Kidney tubule cell (primary cell): ENCODE measurements around the gene FXYD5.
A peak's percentile ranks its signal among the peaks of the same experiment; 100 is the strongest.

Experiments
- DNase-seq: peaks from one replicate; pipeline ENCODE4 v3.0.0-alpha.2; 2018; ENCODE audit warnings: low spot score

The FXYD5 gene

DNA sequence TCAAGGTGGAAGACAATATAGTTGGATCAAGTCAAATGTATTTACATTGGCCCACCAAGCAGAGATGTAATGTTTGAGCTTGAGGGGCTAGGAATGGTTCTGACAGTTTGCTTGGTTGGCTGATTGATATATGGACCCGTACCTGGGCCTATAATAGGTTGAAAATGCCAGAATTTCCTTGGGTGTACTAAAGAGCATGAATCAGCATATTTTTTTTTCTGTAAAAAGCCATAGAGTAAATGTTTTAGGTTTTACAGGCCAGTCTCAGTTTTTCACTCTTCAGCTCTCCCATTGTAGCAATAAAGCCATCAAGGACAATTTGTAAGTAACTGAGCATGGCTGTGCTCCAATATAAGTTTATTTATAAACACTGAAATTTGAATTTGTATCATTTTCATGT is 26.9 kb downstream of the FXYD5 start:
- no peak for DNase-seq

DNA sequence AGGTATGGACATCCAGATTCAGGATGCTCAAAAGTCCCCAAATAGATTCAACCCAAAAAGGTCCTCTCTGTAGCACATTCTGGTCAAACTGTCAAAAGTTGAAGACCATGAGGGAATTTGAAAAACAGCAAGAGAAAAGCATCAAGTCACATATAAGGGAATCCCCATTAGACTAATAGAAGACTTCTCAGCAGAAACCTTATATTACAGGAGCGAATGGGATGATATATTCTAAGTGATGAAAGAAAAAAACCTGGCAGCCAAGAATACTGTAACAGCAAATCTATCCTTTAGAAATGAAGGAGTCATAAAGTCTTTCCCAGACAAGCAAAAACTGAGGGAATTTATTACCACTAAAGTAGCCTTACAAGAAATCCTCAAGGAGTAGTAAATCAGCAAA is 29.7 kb downstream of the FXYD5 start:
- DNase-seq = no peak

DNA sequence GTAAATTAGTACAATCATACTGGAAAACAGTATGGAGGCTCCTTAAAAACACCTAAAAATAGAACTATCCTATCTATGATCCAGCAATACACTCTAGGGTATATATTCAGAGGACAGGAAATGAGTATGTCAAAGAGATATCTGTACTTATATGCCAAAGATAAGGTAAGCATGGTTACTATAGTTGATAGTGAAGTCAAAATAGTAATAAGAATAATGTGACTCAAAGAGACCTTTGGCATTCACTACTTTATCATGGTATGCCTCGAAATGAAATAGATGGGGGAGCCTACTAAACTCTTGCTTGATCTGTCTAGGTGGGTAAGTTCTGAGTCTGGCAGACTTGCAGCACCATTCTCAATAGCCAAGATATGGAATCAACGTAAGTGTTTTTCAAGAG is 30.3 kb downstream of the FXYD5 start:
- no peak for DNase-seq

DNA sequence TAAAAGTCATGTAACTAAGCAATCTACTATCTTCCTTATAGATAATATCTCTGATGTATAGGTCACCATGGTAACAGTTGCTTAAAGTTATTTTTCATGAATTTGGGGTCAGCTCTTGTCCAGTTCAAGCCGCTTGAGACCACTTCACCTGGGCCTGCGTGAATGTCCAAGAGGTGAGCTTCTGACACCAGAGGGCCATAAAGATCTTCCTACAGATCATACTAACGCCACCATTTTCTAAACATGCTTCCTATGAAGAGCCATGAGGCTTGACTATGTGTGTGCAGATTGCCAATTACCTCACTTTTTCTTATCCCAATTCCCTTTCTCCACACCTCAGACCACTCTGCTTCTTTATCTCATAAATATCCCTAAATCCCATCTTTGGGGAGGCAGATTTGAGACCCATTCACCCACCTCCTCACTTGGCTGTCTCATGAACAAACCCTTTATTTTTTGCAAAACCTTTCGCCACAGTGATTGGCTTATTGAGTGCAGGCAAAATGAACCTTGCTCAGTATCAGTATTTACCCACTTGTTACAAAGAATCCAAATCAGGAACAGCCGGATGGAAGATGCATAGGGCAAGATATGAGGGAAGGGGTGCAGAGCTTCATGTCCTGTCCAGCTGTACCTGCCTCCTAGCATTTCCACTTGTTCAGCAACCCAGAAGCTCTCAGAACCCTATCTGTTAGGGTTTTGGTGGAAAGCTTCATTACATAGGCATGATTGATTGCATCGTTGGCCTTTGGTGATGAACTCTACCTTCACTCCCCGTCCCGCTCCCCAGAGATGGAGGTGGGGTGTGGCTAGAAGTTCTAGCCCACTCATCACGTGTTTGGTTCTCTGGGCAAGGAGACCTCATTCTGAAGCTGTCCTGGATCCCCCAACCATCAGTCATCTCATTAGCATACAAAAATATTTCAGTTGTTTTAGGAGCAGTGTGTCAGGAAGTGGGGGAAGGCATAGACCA is 39.8 kb downstream of the FXYD5 start:
- no peak for DNase-seq

DNA sequence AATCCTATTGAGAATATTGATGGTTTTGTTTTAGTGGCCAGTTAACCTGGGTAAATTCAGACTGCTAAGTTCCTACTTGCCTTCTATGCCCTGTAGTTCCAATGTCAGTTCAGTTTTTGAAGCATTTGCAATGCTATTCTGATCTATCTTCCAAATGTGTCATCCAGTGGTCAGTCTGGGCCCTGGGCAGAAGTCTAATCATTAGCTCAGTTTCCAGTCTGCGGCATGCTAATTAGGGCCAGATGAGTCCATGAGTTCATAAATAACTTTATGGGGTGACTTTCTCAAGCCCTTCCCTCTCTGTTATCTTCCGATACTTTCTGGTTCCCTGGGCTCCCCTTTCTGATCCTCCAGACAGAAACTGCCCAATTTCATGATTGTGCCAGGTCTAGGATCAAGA is 41.3 kb downstream of the FXYD5 start:
- peak; percentile 87 for DNase-seq

DNA sequence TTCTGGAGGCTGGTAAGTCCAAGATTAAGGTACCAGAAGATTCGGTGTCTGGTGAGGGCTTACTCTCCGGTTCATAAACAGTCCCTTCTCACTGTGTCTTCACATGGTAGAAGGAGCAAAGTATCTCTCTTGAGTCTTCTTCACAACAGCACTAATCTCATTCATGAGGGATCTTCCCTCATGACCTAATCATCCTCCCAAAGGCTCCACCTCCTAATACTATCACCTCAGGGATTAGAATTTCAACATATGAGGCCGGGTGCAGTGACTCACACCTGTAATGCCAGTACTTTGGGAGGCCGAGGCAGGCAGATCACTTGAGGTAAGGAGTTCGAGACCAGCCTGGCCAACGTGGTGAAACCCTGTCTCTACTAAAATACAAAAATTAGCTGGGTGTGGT is 42.3 kb downstream of the FXYD5 start:
- peak; percentile 80 for DNase-seq

DNA sequence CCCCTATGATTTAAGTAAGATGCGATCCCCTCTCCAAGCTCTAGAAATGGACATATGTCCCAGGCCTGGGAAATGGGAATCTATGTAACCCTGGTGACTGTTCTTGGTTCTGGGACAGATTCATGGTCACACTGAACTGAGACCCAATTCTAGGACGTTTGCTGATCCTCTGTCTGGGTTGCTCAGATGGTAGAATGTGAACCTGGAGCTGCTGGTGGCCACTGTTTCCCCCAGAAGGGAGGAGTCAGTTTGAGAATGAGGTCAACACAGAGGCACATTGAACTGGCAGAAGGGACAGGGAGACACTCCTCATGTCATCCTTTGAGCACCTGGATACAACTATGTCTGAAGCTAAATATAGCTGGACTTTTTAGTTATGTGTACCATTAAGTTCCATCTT is 44.9 kb downstream of the FXYD5 start:
- DNase-seq = no peak

DNA sequence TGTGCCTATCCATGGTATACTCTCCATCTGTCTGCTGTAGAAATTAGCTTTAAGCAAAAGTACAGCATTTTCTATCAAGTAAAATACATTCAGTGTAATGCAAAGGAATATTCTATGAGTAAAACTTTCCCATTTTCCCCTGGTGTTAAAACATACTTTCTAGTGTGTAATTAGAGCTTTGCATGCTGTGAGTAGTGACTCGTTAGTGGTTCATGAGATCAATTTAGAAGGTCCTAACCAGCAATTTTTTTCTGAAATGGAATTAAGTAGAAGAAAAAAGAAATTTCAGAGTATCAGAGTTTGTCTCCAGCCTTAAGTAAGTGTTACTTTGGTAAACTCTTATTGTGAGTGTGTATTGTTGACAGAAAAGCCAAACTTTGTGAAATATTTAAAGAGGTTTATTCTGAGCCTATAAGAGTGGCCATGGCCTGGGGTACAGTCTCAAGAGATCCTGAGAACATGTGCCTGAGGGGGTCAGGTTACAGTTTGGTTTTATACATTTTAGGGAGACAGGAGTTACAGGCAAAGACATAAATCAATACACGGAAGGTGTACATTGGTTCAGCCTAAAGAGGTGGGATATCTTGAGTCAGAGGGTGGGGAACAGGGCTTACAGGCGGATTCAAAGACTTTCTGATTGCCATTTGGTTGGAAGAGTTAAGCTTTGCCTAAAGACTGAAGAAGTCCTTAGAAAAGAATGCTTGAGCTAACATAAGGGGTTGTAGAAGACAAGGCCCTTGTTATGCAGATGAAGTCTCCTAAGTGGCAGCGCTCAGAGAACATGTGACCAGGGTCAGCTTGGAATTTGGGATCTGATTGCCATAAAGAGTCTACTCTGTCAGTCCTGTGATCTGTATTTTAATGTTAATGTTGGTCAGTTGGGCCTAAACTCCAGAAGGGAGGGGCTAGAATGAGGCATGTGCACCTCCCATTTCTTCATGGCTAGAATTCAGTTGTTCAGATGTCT is 48.5 kb downstream of the FXYD5 start:
- no peak for DNase-seq

DNA sequence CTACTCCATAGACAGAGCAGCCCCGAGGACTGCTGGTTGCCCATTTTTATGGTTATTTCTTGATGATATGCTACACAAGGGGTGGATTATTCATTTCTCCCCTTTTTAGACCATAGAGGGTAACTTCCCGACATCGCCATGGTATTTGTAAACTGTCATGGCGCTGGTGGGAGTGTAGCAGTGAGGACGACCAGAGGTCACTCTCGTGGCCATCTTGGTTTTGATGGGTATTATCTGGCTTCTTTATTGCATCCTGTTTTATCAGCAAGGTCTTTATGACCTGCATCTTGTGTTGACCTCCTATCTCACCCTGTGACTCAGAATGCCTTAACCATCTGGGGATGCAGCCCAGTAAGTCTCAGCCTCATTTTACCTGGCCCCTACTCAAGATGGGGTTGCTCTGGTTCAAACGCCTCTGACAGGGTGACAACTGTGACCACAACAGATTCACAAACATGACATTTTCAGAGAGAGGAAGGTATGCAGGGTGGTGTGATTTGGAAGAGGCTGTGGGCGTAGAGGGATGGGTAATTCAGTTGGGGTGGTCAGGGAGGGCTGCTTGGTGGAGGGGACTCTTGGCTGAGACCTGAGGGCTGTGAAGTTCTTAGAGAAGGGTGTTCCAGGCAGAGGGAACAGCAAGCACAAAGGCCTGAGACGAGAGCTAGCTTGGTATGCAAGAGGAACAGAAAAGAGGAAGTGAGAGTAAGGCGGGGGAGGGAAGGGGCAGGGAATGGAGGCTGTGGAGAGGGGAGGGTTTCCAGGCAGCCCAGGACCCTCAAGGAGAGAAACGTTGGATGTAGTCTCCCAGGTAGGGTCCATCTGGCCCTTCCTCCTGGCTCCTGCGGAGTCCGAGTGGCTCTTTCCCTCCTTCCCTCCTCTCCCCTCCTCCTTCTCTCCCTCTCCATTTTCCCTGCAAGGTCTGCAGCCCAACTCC is 50.5 kb downstream of the FXYD5 start:
- DNase-seq = no peak

DNA sequence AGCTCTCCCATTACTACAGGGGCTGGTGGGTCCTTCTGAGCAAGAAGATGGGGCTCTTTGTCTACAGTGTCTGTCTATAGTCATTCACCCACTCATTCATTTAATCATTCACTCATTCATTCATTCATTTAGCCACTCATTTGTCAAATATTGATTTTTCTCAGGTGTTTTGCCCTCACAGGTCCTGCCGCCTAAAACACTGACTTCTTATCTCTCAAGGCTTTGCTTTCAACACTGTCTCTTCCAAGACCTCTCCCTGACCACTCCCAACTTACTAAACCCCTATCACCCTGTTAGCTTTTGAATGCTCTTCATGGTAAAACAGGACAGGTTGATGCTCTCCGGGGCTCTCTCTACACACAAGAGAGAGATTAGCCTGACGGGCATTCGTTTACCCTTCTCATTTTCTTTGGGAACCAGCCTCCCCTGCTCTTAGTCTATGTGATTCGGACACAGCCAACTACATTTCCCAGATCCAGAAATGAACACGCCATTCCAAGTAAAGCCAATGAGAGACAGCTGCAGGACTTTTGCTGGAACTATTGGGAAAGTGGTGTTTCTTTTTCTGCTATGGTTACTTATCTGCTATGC is 51.3 kb downstream of the FXYD5 start:
- no peak for DNase-seq

DNA sequence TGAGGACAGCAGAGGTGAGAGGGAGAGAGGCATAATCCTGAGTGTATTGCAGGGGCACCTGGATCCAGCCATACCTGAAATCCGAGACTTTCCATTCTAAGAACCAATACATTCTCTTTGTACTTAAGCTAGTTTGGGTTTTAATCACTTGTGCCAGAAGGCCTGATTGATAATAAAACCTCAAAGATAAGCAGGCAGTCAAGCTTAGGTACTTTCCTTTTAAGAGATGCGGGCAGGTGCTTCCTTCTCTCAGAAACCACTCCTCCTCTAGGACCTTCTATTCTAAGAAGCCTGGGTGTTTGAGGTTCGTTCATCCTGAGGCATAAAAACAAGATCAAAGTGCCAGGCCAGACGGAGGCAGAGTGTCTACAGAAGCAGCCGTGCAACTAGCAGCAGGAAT is 51.8 kb downstream of the FXYD5 start:
- no peak for DNase-seq

DNA sequence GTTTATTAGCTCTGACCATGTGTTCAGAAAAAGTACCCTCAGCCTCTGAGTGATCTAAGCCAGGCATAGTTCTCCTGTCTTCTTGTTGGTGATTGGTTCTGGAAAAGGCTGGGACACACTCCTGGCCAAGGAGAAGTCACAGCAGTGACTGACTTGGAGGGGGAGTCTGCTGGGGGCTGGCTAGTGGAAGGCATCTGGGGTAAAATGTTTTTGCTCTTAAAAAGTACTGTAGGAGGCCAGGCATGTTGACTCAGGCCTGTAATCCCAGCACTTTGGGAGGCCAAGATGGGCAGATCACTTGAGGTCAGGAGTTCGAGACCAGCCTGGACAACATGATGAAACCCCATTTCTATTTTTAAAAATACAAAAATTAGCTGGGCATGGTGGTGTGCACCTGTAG is 52.3 kb downstream of the FXYD5 start:
- DNase-seq = no peak

DNA sequence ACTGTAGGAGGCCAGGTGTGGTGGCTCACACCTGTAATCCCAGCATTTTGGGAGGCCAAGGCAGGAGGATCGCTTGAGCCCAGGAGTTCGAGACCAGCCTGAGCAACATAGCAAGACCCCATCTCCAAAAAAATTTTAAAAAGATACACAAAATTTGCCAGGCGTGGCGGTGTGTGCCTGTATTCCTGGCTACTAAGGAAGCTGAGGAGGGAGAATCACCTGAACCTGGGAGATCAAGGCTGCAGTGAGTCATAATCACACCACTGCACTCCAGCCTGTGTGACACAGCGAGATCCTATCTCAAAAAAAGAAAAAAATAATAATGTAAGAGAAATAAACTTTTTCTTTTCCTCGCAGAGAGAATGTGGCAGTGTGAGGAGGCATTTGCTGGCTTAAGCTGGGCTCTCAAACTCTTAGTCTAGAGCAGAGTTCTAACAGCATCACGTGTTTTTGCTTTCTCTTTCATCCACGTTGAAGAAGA is 52.9 kb downstream of the FXYD5 start:
- DNase-seq = peak; percentile 37

DNA sequence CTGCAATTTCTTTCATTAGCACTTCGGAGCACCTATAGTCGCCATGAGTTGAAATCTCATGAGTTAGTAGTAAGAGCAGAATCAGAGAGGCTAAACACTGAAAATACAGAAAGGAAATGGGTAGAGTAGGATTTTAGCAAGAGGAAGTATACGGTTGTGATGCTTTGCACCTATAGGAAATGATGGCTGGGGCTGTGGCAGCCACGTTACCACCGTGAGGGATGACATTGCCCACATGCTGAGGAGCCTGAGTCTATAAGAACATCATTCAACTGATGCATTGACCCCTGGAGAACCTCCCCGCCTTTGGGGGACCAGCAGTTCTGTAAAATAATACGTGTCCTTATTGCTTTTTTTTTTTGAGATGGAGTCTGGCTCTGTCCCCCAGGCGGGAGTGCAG is 53.6 kb downstream of the FXYD5 start:
- no peak for DNase-seq

DNA sequence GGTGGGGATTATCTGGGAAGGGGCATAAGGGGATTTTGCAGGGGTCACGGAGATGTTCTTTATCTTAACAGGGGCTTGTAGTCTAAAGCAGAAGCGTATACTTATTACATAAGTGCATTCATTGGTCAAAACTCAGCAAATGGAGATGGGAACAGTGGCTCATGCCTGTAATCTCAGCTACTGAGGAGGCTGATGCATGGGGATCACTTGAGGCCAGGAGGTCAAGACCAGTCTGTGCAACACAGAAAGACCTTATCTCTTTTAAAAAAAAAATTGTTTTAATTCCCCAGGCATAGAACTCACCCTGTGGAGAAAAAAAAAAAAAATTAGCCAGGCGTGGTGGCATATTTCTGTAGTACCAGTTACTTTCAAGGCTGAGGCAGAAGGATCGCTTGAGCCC is 55.1 kb downstream of the FXYD5 start:
- DNase-seq = no peak

DNA sequence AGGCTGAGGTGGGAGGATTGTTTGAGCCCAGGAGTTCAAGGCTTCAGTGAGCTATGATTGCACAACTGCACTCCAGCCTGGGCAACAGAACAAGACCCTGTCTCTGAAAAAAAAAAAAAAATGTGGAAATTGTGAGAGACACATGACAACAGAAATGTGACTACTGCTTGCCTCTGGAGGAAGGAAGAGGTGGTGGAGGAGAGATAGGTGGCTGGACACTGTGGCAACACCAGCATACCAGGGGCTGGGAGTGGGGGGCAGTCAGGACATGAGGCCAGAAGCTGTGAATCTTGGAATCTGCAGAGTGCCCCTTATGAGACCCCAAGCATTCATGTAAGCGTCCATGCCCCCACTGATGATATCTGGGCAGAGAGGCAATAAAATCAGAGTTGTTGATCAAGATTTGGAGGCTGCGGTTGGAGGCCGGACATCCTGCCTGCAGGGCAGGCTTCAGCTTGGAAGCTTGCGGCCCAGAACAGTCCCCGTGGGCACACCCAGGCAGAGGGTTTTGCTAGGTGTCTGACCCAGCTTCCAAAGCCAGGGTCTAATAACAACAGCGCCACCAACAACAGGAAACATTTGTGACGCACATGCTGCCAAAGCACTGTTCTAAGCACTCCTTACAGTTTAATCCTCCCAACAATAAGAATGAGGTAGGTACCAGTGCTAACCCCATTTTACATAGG is 57.2 kb downstream of the FXYD5 start:
- DNase-seq = no peak

DNA sequence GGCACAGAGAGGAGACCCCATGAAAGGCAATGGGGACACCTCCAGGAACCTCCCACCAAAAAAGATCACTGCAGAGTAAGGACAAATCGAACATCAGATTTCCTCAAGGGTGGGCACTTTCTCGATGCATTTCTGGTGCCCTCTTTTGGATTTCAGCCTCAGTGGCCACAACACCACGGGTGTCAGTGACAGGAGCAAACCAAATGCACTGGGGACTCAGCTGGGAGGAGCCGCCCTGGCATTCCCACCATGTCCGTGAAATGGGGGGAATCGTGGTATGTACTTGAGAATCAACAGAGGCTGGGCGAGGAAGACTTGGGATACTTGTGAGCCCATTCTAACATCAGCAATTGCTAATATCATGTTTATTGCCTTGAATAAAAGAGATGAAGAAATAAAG is 57.7 kb downstream of the FXYD5 start:
- DNase-seq = no peak

DNA sequence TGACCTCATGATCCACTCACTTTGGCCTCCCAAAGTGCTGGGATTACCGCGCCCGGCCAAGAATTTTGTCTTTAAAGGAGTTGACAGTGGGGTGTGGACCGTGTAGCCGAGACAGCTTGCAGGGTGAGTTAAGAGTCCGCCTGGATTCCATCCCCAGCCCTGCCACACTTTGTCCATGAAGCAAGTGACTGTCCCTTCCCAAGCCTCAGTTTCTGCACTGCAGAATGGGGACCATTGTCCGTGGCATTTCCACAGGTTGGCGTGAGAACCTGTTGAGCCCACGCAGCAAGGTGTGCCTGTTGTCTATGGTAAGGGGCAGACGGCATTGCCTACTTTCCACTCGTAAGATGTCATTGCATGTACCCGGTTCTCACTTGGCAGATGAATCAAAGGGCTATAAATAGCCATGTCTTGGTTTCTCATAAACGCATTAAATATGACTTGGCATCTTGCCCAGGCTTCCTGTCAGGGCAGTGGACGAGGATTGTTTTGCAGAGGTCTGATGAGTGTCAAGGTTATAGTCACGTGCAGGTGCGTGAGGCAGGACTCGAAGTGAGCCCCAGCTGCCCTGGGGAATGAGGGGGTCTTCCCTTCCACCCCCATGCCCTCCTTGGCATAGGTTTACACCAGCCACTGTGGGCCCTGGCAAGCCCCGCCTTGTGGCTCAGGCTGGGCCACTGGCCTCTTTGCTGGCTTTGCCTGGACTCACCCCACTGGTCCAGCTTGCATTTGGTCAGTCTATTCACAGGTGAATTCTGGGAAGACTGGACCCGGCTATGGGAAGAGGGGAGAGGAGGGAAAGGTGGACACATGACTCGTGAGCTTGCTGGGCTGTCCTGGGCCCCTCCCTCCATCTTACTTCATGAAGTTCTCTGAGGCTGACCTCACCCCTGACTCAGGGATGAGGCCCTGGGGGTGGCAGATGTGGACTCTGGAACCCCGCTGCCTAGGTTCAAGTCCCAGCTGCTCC is 59.4 kb downstream of the FXYD5 start:
- peak; percentile 88 for DNase-seq

DNA sequence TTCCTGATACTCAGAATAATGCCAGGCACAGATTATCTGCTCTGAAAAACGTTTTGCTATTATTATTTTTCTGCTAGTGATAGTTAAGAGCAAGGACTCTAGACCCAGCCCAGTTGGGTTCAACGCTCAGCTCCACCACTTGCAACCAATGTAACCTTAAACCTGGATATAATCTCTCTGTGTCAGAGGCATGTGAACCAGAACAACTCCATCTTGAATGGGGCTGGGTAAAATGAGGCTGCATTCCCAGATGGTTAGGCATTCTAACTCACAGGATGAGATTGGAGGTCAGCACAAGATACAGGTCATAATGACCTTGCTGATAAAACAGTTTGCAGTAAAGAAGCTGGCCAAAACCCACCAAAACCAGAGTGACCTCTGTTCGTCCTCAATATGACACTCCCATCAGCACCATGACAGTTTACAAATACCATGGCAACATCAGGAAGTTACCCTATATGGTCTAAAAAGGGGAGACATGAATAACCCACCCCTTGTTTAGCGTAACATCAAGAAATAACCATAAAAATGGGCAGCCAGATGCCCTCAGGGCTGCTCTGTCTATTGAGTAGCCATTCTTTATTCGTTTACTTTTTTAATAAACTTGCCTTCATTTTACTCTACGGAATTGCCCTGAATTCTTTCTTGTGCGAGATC is 60.4 kb downstream of the FXYD5 start:
- no peak for DNase-seq
